Stimulated activated naive CD8-positive, alpha-beta T cell treated with anti-CD3 and anti-CD28 coated beads, Interleukin-15, Interleukin-2, amounts not matched to agents 100 ng/mL and 50 ng/mL, for 24 hours (primary cell): ENCODE results near the gene SPATA31C2.
"Not testable (repeated sequence)": the region's sequence is repeated elsewhere in the genome, so short reads cannot be mapped to it uniquely, and the experiment has no call there.

Experiments
- H3K27ac Mint-ChIP-seq: one replicate; pipeline ENCODE4 v1.8.0; 2021; ENCODE audit warnings: mild to moderate bottlenecking, mixed read lengths
- H3K27me3 Mint-ChIP-seq: one replicate; pipeline ENCODE4 v1.8.0; 2021; ENCODE audit warnings: mixed read lengths
- H3K36me3 Mint-ChIP-seq: one replicate; pipeline ENCODE4 v1.8.0; 2021; ENCODE audit warnings: low read depth, mixed read lengths
- H3K4me1 Mint-ChIP-seq: one replicate; pipeline ENCODE4 v1.8.0; 2021; ENCODE audit warnings: low read depth, mixed read lengths
- H3K4me3 Mint-ChIP-seq: one replicate; pipeline ENCODE4 v1.8.0; 2021; ENCODE audit warnings: mild to moderate bottlenecking, mixed read lengths
- H3K9me3 Mint-ChIP-seq: one replicate; pipeline ENCODE4 v1.8.0; 2021; ENCODE audit warnings: mixed read lengths

SPATA31C2 gene

DNA sequence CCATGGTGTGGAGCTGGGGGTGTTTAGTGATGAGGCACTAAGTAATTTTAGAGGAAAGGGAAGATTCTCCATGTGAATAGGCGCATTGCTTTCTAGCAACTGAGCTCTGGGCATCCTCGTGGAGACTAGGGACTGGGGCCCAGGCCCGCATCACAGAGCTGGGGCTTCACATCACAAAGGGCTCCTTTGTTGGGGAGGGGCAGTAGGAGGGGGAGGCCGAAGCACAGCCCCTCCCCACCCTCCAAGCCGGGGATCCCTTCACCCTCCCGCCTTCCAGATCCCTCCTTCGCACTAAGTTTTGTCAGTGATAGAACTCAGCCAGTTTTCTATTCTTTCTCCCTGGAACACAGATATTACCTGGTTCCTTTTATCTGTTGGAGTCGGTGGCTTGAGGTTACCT lies at the start of gene SPATA31C2:
Gene SPATA31C2 (minus strand): TSS at position 101 of the 400 bp plus-strand sequence. CDS start 29 bp downstream, at position 72.
- not testable (repeated sequence) for H3K4me1 Mint-ChIP-seq, H3K4me3 Mint-ChIP-seq, H3K27ac Mint-ChIP-seq, H3K36me3 Mint-ChIP-seq, H3K9me3 Mint-ChIP-seq
- peaks cover 15% of the 10 kb centered on the region for H3K27me3 Mint-ChIP-seq

DNA sequence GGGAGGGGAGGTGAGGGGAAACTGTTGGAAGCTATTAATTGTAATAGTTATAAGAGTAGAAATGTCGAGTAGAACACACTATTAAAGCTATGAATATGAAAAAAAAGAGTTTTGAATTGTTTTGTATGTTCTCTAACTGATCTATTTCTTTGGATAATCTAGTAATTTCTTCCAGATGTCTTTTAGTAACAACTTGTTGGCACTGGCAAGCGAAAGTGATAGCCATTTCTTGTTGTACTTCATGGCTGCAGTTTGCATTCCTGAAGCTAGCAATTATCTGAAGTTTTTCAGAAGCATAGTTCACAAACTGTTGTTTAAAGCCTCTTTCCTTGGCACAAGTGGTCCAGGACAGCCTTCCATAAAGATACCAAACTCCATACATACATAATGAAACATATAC lies 49.4 kb upstream of the SPATA31C2 start:
- H3K4me1 Mint-ChIP-seq, result no peaks in the 10 kb centered on the region
- H3K9me3 Mint-ChIP-seq, result peaks cover 4% of the 10 kb centered on the region
- H3K27ac Mint-ChIP-seq, result no peak overlapping the region
- H3K4me3 Mint-ChIP-seq, result no peak overlapping the region
- peaks cover 42% of the 10 kb centered on the region for H3K27me3 Mint-ChIP-seq
- no peaks in the 10 kb centered on the region for H3K36me3 Mint-ChIP-seq

DNA sequence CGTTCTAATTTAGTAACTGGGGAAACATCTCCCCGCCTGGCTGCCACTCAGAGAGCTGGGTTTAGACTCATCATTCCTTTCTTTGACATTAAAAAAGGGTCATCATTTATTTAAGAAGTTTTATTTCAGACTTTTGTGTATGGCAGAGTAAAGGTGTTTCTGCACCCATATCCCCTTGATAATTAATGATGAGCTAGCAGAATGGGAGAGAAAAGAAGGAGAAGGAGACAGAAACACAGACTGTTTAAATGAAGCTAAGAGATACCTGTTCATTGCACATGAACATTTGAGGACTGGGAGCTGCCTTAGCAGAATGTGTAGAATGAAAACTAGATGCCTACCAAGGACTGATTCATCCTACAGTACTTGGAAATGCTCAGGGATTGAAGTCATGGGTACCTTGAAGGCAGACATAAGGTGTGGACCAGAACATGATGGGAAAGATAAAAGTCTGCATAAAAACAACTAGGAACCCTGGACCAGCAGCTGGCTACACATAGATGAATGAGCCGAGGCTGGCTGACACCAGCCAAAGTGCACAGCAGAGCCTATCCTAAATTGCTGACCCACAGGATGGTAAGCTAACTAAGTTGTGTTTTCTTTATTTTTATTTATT lies 48.3 kb upstream of the SPATA31C2 start:
- Mint-ChIP-seq H3K36me3 (no peaks in the 10 kb centered on the region), H3K9me3 (peaks cover 4% of the 10 kb centered on the region), H3K4me1 (no peaks in the 10 kb centered on the region), H3K4me3 (no peak overlapping the region), H3K27ac (no peak overlapping the region), H3K27me3 (peaks cover 41% of the 10 kb centered on the region)

DNA sequence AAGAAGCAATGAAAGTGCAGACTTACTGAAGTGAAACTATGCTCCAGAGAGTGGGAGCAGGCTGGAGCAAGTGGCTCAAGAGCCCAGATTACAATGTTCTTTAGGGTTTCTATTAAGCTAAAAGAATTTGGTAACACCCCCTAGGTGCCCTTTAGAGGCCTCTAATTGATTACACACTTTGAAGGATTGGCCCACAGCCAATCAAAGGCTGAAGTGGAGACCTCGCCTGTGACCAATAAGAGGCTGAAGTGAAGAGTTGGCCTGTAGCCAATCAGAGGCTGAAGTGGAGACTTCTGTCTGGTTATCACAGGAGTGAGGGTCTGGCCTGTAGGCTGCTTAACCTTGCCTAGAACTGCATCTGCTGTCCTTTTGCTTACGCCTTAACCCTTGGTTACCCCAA lies 46.7 kb upstream of the SPATA31C2 start:
- peaks cover 39% of the 10 kb centered on the region for H3K27me3 Mint-ChIP-seq
- no peak overlapping the region for H3K27ac Mint-ChIP-seq

DNA sequence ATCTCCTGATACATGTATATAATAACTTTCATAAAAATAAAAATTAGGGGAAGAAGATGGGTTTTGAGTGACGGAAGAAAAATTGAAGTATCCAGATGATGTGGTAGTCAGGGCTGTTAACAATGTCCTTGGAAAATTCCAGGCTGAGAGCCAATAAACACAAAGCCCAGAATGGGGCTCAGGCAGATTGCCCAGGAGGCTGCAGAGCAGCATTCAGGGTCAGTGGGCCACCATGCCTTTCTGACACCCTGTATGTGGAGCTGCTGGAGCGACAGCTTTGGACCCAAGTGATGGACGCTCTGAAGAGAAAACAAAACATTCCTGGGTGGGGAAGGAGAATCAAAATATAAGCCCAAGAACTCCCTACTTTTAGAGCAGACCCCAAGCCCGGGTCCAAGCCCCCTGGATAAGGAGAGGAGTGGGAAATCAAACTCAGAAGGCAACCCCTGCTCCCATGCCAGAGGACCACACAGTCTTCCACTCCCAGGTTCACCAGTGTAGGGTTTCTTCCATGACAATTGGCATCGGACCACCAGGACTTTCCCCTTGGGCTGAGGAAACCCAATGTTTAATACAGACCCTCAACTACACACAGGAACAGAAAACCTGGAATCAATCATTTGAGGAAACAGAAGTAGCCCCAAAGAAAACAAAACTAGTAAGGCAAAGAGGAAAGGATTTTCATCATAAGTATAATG lies 45.7 kb upstream of the SPATA31C2 start:
- no peak overlapping the region for H3K27ac Mint-ChIP-seq
- H3K4me3 Mint-ChIP-seq, result no peak overlapping the region
- no peaks in the 10 kb centered on the region for H3K36me3 Mint-ChIP-seq
- H3K9me3 Mint-ChIP-seq, result peaks cover 2% of the 10 kb centered on the region
- H3K27me3 Mint-ChIP-seq, result peaks cover 33% of the 10 kb centered on the region
- H3K4me1 Mint-ChIP-seq, result peaks cover 10% of the 10 kb centered on the region

More for the DNA sequence above, 46.7 kb upstream of the SPATA31C2 start:
- Mint-ChIP-seq H3K4me1 (peaks cover 2% of the 10 kb centered on the region), H3K4me3 (no peak overlapping the region), H3K36me3 (no peaks in the 10 kb centered on the region), H3K9me3 (peaks cover 4% of the 10 kb centered on the region)

DNA sequence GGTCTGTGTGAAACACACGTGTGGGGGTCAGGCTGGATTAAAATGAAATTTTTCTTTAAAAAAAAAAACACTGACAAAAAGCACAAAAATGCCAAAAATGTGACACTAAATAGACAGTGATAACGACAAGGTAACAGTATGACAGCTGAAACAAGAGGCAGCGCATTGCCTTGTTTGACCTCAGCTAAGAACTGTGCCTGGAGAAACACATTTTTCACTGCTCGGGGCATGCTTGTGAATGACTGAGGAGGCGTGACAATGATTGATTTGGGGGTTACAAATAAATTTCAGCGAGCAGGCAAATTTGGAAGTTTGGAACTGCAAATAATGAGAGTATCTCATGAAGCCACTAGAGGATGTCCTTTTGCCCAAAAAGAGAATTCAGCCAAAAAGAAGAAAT lies 44.2 kb upstream of the SPATA31C2 start:
- H3K27ac Mint-ChIP-seq, result no peak overlapping the region
- H3K4me1 Mint-ChIP-seq, result peaks cover 14% of the 10 kb centered on the region
- no peaks in the 10 kb centered on the region for H3K9me3 Mint-ChIP-seq
- no peaks in the 10 kb centered on the region for H3K36me3 Mint-ChIP-seq
- no peak overlapping the region for H3K4me3 Mint-ChIP-seq
- H3K27me3 Mint-ChIP-seq, result peaks cover 26% of the 10 kb centered on the region

DNA sequence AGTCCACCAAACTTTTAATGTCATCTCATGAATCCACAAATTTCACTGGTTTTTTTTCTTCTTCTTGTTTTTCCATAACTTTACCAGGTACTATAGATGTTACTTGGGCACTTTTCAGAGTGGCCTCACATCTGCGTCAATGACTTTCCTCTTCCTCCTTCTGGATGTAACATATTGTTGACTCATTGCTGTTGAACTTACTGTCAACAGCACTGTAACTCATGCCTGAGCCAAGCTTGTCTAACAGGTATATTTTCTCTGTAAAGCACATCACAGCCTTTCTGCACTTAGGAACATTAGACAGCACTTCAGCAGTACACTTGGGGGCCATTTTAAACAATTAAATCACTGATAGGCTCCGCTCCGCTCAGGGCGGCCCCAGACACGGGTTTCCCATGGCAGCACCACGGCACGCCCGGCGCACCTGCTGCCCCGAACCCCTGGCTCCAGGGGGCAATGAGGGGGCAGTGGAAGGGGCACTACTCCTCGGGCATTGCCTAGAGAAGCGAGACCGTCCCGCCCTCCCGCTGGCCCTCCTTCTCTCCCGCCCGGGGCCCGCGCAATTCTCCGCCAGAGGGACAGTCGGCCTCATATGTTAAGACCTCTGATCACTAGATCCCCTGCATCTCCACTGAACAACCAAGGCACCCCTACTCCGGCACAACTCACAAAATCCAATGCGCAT lies 41.9 kb upstream of the SPATA31C2 start:
- Mint-ChIP-seq H3K9me3 (no peaks in the 10 kb centered on the region), H3K36me3 (no peaks in the 10 kb centered on the region), H3K4me3 (no peak overlapping the region), H3K27me3 (peaks cover 13% of the 10 kb centered on the region), H3K27ac (no peak overlapping the region), H3K4me1 (peaks cover 14% of the 10 kb centered on the region)

DNA sequence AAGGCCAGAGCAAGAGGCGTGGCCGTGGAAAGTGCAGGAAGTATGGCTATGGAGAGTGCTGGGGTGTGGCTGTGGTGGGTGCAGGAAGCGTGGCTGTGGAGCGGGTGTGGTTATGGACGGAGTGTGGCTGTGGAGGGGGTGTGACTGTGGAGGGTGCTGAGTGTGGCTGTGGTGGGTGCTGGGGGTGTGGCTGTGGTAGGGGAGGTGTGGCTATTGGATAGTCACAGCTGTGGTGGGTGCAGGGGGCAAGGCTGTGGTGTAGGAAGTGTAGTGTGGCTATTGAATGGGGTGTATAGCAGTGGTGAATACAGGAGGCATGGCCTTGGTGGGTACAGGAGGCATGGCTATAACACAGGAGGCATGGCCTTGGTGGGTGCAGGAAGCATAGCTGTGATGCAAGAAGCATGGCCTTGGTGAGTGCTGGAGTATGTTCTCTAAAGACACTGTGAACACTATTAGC lies 40.8 kb upstream of the SPATA31C2 start:
- peaks cover 14% of the 10 kb centered on the region for H3K4me1 Mint-ChIP-seq
- no peak overlapping the region for H3K4me3 Mint-ChIP-seq
- H3K36me3 Mint-ChIP-seq, result no peaks in the 10 kb centered on the region
- H3K27me3 Mint-ChIP-seq, result peaks cover 13% of the 10 kb centered on the region
- no peaks in the 10 kb centered on the region for H3K9me3 Mint-ChIP-seq
- H3K27ac Mint-ChIP-seq, result no peak overlapping the region

DNA sequence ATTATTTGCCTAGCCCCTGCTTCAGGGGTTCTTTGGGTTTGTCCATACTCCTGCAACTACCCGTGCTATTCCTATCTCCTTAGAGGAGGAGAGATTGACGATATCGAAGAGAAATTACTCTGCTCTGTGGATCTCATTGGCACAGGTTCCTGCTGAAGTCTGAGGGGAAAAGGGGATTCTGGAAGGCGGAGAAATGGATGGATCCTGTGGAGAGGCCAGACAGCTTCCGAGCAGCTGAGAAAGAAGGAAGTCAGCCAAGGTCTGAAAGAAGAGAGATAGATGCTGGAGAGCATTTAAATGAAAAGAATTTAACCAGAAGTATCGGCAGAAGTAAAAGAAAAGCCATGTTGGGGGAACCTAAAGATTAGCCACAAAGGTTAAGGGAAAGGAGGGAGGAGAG lies 40.4 kb upstream of the SPATA31C2 start:
- Mint-ChIP-seq H3K4me3 (no peak overlapping the region), H3K9me3 (no peaks in the 10 kb centered on the region), H3K36me3 (no peaks in the 10 kb centered on the region), H3K4me1 (peaks cover 14% of the 10 kb centered on the region), H3K27me3 (peaks cover 13% of the 10 kb centered on the region), H3K27ac (no peak overlapping the region)

DNA sequence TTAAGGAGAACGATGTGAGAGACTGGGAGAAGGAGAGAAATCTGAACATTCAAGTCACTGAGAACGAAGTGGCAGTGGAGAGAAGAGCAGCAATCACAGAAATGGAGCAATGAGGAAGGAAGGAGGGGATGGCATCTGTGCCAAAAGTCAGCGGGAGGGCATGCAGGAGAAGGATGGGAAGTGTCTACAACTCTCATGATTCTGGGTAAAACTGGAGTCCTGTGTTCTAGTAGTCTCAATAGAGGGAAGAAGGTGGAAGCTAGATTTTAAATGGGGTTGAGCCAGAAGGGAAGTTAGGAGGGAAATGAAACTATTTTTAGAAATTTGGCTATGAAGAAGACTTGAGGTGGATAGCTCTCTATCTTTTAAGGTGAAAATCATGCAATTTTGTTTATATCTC lies 39.1 kb upstream of the SPATA31C2 start:
- H3K27me3 Mint-ChIP-seq, result peaks cover 4% of the 10 kb centered on the region
- H3K36me3 Mint-ChIP-seq, result no peaks in the 10 kb centered on the region
- H3K4me3 Mint-ChIP-seq, result no peak overlapping the region
- peaks cover 21% of the 10 kb centered on the region for H3K4me1 Mint-ChIP-seq
- H3K9me3 Mint-ChIP-seq, result no peaks in the 10 kb centered on the region
- no peak overlapping the region for H3K27ac Mint-ChIP-seq

DNA sequence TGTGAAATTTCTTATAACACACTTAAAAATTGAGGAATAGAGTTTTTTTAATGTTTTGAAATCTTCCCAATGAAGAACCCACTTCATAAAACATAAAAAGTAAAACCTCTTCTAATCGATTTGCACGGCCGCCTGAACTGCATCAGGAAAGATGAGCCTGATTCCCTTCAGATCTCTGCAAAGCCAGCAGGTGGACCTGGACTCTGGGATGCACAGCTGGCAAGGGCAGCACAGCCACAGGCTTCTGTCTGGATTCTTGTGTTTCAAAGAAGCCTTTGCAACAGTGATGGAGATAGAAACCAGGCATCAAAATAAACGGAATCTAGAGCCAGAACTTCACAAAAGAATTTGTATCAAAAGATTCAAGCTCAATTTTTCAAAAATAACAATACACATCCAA lies 36.0 kb upstream of the SPATA31C2 start:
- H3K27ac Mint-ChIP-seq, result no peak overlapping the region
- no peaks in the 10 kb centered on the region for H3K36me3 Mint-ChIP-seq
- H3K9me3 Mint-ChIP-seq, result no peaks in the 10 kb centered on the region
- H3K4me3 Mint-ChIP-seq, result no peak overlapping the region
- H3K27me3 Mint-ChIP-seq, result no peaks in the 10 kb centered on the region
- H3K4me1 Mint-ChIP-seq, result peaks cover 15% of the 10 kb centered on the region

DNA sequence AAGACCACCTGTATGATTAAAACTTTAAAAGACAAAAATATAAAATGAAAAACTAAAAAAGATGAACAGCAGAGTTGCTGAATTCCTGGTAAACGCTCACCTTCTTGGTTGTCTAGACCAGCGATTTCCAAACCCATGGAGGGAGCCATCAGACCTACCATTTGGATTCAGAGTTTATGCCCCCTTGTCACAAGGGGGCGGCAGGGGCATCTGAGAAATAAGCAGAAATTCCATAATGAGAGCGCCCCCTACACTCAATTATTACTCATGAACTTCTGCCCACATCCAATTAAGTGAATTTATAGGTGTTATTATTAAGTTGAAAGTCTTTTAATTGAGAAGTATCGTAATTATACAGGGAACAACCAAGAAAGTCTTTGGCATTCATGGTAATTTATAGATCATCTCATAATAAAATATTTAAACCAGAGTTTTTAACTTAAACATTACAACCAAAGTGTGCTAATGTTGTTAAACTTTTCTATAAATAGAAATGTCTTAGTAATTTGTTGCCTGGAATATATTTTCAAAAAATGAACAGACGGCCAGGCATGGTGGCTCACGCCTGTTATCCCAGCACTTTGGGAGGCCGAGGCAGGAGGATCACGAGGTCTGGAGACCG lies 35.2 kb upstream of the SPATA31C2 start:
- H3K9me3 Mint-ChIP-seq, result no peaks in the 10 kb centered on the region

DNA sequence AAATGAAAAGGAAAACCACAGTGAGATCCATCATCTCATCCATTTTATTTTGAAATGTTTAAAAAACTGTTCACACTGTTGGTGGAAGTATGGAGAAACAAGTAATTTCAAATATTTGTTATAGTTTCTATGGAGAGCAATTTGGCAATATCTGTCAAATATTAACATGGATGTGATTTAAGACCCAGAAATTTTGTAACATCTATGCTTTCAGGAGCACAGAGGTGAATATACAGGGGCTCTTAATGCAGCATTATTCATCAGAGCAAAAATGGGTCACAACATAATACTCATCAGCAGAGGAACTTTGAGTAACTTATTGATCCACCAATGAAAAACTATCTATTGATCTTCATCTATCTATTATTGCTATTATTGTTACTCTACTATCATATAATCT lies 31.4 kb upstream of the SPATA31C2 start:
- Mint-ChIP-seq H3K4me1 (peaks cover 7% of the 10 kb centered on the region), H3K27ac (no peak overlapping the region), H3K9me3 (no peaks in the 10 kb centered on the region), H3K4me3 (no peak overlapping the region), H3K27me3 (peaks cover 10% of the 10 kb centered on the region), H3K36me3 (no peaks in the 10 kb centered on the region)

More for the DNA sequence above, 35.2 kb upstream of the SPATA31C2 start:
- Mint-ChIP-seq H3K27ac (no peak overlapping the region), H3K36me3 (no peaks in the 10 kb centered on the region), H3K4me1 (peaks cover 7% of the 10 kb centered on the region), H3K27me3 (no peaks in the 10 kb centered on the region), H3K4me3 (no peak overlapping the region)

DNA sequence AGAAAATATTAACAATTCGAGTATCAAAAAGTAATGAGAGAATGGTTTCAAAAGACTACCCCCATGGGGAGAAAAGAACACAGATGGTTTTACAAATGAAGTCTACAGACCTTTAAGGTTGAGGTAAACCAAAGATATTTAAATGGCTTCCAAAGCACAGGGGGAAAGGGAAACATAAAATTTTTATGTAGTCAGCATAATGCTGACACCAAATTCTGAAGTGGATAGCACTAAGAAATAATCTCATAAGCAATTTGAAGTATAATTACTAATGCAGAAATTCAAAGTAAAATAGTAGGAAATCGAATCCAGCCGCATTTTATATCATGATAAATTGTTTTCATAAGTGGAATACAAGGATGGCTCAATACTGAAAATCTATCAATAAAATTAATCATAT lies 30.3 kb upstream of the SPATA31C2 start:
- Mint-ChIP-seq H3K27ac (no peak overlapping the region), H3K4me1 (peaks cover 7% of the 10 kb centered on the region), H3K27me3 (peaks cover 14% of the 10 kb centered on the region), H3K4me3 (no peak overlapping the region), H3K36me3 (no peaks in the 10 kb centered on the region), H3K9me3 (peaks cover 2% of the 10 kb centered on the region)

DNA sequence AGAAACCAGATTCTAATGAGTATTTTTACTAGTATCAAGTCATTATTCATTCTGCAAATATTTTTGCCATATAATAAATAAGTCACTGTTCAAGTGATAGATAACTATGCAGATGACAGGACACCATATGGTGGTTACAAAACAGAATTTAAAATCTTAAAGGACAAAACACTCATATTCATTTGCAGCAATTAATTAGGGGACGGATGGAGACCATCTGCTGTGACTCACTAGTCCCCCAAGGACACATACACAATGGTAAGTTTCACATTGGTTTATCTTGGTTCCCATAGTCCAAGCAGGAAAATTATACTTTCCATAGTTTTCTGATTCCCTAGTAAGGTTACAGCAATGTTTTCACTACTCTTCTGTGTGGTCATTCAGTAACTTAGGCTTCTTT lies 28.4 kb upstream of the SPATA31C2 start:
- Mint-ChIP-seq H3K27ac (no peak overlapping the region), H3K36me3 (no peaks in the 10 kb centered on the region), H3K9me3 (peaks cover 3% of the 10 kb centered on the region), H3K4me1 (no peaks in the 10 kb centered on the region), H3K27me3 (peaks cover 15% of the 10 kb centered on the region), H3K4me3 (no peak overlapping the region)
